ENCODE data around the gene EVI2B.

Gene EVI2B

DNA sequence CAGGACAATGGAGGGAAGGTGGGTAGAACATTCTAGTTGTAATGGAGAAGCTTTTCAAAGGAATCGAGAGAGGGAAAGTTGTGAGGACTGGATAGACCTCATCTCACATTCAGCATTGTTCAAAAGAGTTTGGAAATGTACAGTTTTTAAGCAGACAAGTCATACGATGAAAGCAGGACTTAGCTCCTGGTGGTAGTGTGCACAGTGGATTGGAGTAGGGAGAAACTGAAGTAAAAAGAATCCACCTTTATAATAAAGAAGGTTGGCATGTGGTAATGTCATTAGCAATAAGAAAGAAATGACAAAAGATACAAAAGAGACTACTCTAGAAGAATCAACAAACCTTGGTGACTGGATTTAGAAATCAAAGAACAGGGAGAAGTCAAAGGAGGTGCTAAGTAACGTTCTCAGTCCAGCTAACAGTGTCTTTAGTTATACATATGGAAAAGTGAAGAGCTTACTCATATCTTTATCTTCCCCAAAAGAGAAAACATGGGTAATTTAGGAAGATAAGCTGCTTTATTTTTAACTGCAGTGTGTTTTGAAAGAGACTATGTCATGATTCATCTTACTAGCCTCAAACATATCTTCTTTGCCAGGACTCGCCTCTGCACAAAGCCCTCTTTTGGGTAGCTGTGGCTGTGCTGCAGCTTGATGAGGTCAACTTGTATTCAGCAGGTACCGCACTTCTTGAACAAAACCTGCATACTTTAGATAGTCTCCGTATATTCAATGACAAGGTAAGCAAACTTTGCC is 26.2 kb upstream of the EVI2B start:
- peak; percentile 49 for DNase-seq (ENCODE audit: low read depth, low spot score)
- ChIA-PET POLR2A (interaction anchor here (0.7 kb wide), 1 partner anchor 175 kb away, joined by 3 read pairs; no protein-coding TSS in a partner anchor), CTCF (interaction anchor here (0.6 to 1.5 kb wide), 10 partner anchors 9 to 805 kb away, joined by 3 to 5 read pairs (median 3); no protein-coding TSS in a partner anchor)
- H3K4me3 ChIP-seq (ENCODE audit: low read depth, low read length) = no peak overlapping the region
- TF ChIP-seq, protein P1, sequence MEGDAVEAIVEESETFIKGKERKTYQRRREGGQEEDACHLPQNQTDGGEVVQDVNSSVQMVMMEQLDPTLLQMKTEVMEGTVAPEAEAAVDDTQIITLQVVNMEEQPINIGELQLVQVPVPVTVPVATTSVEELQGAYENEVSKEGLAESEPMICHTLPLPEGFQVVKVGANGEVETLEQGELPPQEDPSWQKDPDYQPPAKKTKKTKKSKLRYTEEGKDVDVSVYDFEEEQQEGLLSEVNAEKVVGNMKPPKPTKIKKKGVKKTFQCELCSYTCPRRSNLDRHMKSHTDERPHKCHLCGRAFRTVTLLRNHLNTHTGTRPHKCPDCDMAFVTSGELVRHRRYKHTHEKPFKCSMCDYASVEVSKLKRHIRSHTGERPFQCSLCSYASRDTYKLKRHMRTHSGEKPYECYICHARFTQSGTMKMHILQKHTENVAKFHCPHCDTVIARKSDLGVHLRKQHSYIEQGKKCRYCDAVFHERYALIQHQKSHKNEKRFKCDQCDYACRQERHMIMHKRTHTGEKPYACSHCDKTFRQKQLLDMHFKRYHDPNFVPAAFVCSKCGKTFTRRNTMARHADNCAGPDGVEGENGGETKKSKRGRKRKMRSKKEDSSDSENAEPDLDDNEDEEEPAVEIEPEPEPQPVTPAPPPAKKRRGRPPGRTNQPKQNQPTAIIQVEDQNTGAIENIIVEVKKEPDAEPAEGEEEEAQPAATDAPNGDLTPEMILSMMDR (IDR thresholded peaks at IDR 0.05; ENCODE audit: insufficient read depth, low read length, missing control alignments) = no peak

- H3K4me3 ChIP-seq (ENCODE audit: low read depth, low read length) = no peak overlapping the region
- TF ChIP-seq, protein P1 (IDR thresholded peaks at IDR 0.05; ENCODE audit: insufficient read depth, low read length, missing control alignments) = no peak
- no peak for DNase-seq (ENCODE audit: low read depth, low spot score)
- ChIA-PET CTCF (interaction anchor here (0.7 to 1.3 kb wide), 2 partner anchors 9 to 112 kb away, joined by 3 to 4 read pairs; no protein-coding TSS in a partner anchor), POLR2A (interaction anchor here (1.1 kb wide), 1 partner anchor 60 kb away, joined by 7 read pairs; no protein-coding TSS in a partner anchor)
Measured at GRCh38 chr17:31329221-31329620, 15.4 kb upstream of the EVI2B start.

DNA sequence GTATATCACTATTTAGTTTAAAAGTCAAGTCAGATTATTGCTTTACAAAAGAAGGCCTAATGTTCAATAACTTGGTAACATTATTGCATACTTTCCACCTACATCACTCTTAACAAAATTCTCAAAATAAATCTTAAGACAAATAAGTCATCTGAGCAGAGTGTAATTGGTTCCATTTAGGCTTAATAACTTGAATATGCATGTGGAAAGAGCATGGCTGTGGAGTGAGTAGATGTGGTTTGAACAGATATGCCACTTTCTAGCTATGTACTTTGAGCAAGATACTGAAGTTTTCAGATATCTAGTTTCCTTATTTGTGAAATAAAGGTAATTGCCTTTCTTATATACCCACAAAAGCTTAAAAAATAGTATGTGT is 14.3 kb upstream of the EVI2B start:
- POLR2A ChIA-PET = interaction anchor here (1.1 kb wide), 1 partner anchor 59 kb away, joined by 7 read pairs; no protein-coding TSS in a partner anchor
- no peak for DNase-seq (ENCODE audit: low read depth, low spot score)
- TF ChIP-seq, protein P1 (IDR thresholded peaks at IDR 0.05; ENCODE audit: insufficient read depth, low read length, missing control alignments) = no peak
- CTCF ChIA-PET = interaction anchor here (1.3 kb wide), 1 partner anchor 10 kb away, joined by 3 read pairs; no protein-coding TSS in a partner anchor
- no peak overlapping the region for H3K4me3 ChIP-seq (ENCODE audit: low read depth, low read length)

DNA sequence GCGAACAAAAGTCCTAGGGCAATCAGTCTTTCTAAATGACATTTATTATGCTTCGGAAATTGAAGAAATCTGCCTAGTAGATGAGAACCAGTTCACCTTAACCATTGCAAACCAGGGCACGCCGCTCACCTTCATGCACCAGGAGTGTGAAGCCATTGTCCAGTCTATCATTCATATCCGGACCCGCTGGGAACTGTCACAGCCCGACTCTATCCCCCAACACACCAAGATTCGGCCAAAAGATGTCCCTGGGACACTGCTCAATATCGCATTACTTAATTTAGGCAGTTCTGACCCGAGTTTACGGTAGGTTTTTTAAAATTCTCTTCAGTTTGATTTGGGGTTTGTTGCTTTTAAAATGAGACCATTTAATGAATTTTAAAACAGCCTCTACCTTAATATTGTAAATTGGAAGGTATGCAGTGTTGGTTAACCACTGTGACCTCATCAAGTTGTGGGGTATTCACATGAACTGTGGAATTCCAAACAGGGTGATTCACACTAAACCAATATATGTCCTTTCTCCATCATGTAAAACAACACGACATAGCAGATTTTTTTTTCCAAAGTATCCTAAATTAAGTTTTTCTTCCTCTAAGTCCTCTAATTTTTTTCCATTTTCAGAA is 13.8 kb upstream of the EVI2B start:
- TF ChIP-seq, protein P1 (IDR thresholded peaks at IDR 0.05; ENCODE audit: insufficient read depth, low read length, missing control alignments) = no peak
- DNase-seq (ENCODE audit: low read depth, low spot score) = peak; percentile 69
- ChIA-PET CTCF (no interaction called here), POLR2A (no interaction called here)
- H3K4me3 ChIP-seq (ENCODE audit: low read depth, low read length) = no peak overlapping the region

- CTCF ChIA-PET = interaction anchor here (1.6 kb wide), 1 partner anchor 8 kb away, joined by 3 read pairs; no protein-coding TSS in a partner anchor
- TF ChIP-seq, protein P1 (IDR thresholded peaks at IDR 0.05; ENCODE audit: insufficient read depth, low read length, missing control alignments) = no peak
Measured at GRCh38 chr17:31323551-31323950, 9.7 kb upstream of the EVI2B start.

GRCh38 chr17:31321966-31322365 is 8.1 kb upstream of the EVI2B start:
- H3K4me3 ChIP-seq (ENCODE audit: low read depth, low read length) = no peak overlapping the region
- ChIA-PET CTCF (no interaction called here), POLR2A (no interaction called here)
- TF ChIP-seq, protein P1 (IDR thresholded peaks at IDR 0.05; ENCODE audit: insufficient read depth, low read length, missing control alignments) = no peak
- no peak for DNase-seq (ENCODE audit: low read depth, low spot score)

More at GRCh38 chr17:31323551-31323950, 9.7 kb upstream of the EVI2B start:
- no peak for DNase-seq (ENCODE audit: low read depth, low spot score)
- no peak overlapping the region for H3K4me3 ChIP-seq (ENCODE audit: low read depth, low read length)
- POLR2A ChIA-PET = interaction anchor here (0.6 kb wide), 1 partner anchor 447 kb away, joined by 3 read pairs; no protein-coding TSS in a partner anchor
